ENCODE data around the gene CCNF. TPM values are rescaled to one million over a fixed set of nuclear protein-coding genes. Genes with fewer than 3 reads are reported as not detected.
"Not testable (repeated sequence)": the region's sequence is repeated elsewhere in the genome, so short reads cannot be mapped to it uniquely, and the experiment has no call there.

Gene CCNF
- total RNA-seq, 4 donors from 2014 or later, result 5.6 to 17.7 (median 11.3) TPM

- DNase-seq (ENCODE audit: low spot score in 2 of 2), result no peak
- no peak overlapping the region for H3K4me3 ChIP-seq (ENCODE audit: low read depth, poor library complexity, severe bottlenecking)
- WGBS, 2 donors, result 57 to 59% methylated on average over 8 of the region's 8 CpGs
- no peak for TF ChIP-seq POLR2A (IDR thresholded peaks at IDR 0.05)
- no peak for TF ChIP-seq CTCF (IDR thresholded peaks at IDR 0.05)
- intact Hi-C loops (cut with DNase I; ENCODE audit: low total_unique reads), result no loop called here
Observed at GRCh38 chr16:2478279-2478678, 49.0 kb downstream of the CCNF start.

- DNase-seq (ENCODE audit: low spot score in 2 of 2); H3K4me3 ChIP-seq (ENCODE audit: low read depth, poor library complexity, severe bottlenecking); intact Hi-C loops (cut with DNase I; ENCODE audit: low total_unique reads): not testable (repeated sequence)
- 94 to 95% methylated on average over 10 of the region's 10 CpGs for WGBS, 2 donors
Observed at GRCh38 chr16:2479996-2480395, 50.7 kb downstream of the CCNF start.

- H3K4me3 ChIP-seq (ENCODE audit: low read depth, poor library complexity, severe bottlenecking), result no peak overlapping the region
- 60 to 63% methylated on average over 12 of the region's 12 CpGs for WGBS, 2 donors
- intact Hi-C loops (cut with DNase I; ENCODE audit: low total_unique reads), result no loop called here
- TF ChIP-seq POLR2A (IDR thresholded peaks at IDR 0.05), result no peak
- no peak for TF ChIP-seq CTCF (IDR thresholded peaks at IDR 0.05)
- DNase-seq (ENCODE audit: low spot score in 2 of 2), result no peak
Observed at GRCh38 chr16:2480948-2481347, 51.7 kb downstream of the CCNF start.

GRCh38 chr16:2481676-2482075 is 52.4 kb downstream of the CCNF start:
- 65 to 82% methylated on average over 7 of the region's 7 CpGs for WGBS, 2 donors
- DNase-seq (ENCODE audit: low spot score in 2 of 2), result no peak
- intact Hi-C loops (cut with DNase I; ENCODE audit: low total_unique reads), result no loop called here
- H3K4me3 ChIP-seq (ENCODE audit: low read depth, poor library complexity, severe bottlenecking), result no peak overlapping the region
- TF ChIP-seq CTCF (IDR thresholded peaks at IDR 0.05), result no peak
- no peak for TF ChIP-seq POLR2A (IDR thresholded peaks at IDR 0.05)

- no peak for DNase-seq (ENCODE audit: low spot score in 2 of 2)
- TF ChIP-seq POLR2A (IDR thresholded peaks at IDR 0.05), result no peak
- TF ChIP-seq CTCF (IDR thresholded peaks at IDR 0.05), result no peak
- H3K4me3 ChIP-seq (ENCODE audit: low read depth, poor library complexity, severe bottlenecking), result no peak overlapping the region
- intact Hi-C loops (cut with DNase I; ENCODE audit: low total_unique reads), result no loop called here
- 46 to 67% methylated on average over 13 of the region's 13 CpGs for WGBS, 2 donors
Observed at GRCh38 chr16:2482249-2482648, 53.0 kb downstream of the CCNF start.

- 36 to 52% methylated on average over 32 of the region's 32 CpGs for WGBS, 2 donors
- TF ChIP-seq CTCF (IDR thresholded peaks at IDR 0.05) (no peak), POLR2A (IDR thresholded peaks at IDR 0.05) (no peak)
- H3K4me3 ChIP-seq (ENCODE audit: low read depth, poor library complexity, severe bottlenecking), result no peak overlapping the region
- peak in 1 of 2 donors; percentile 94 for DNase-seq (ENCODE audit: low spot score in 2 of 2)
- intact Hi-C loops (cut with DNase I; ENCODE audit: low total_unique reads), result no loop called here
Observed at GRCh38 chr16:2482708-2483534, 53.7 kb downstream of the CCNF start.
